ENCODE measurements around the gene ITM2B.

Gene ITM2B

GRCh38 chr13:48263196-48263595, 30.2 kb downstream of the ITM2B start:
- TF ChIP-seq CEBPB (IDR thresholded peaks at IDR 0.05) = no peak
- TF ChIP-seq USF1 (IDR thresholded peaks at IDR 0.05) = no peak
- no peak for TF ChIP-seq YY1 (IDR thresholded peaks at IDR 0.05; ENCODE audit: low read depth)
- TF ChIP-seq ZBTB7A (IDR thresholded peaks at IDR 0.05; ENCODE audit: low read depth) = no peak
- no peak for TF ChIP-seq NFIC (IDR thresholded peaks at IDR 0.05)
- TF ChIP-seq TAF1 (IDR thresholded peaks at IDR 0.05; ENCODE audit: low read depth) = no peak
- TF ChIP-seq EP300 (IDR thresholded peaks at IDR 0.05; ENCODE audit: borderline replicate concordance) = no peak
- no peak for TF ChIP-seq TCF12 (IDR thresholded peaks at IDR 0.05; ENCODE audit: low read depth)
- no peak for TF ChIP-seq REST (IDR thresholded peaks at IDR 0.05; ENCODE audit: low read depth)
- no peak for TF ChIP-seq CREB1 (IDR thresholded peaks at IDR 0.05; ENCODE audit: low read depth)

DNA sequence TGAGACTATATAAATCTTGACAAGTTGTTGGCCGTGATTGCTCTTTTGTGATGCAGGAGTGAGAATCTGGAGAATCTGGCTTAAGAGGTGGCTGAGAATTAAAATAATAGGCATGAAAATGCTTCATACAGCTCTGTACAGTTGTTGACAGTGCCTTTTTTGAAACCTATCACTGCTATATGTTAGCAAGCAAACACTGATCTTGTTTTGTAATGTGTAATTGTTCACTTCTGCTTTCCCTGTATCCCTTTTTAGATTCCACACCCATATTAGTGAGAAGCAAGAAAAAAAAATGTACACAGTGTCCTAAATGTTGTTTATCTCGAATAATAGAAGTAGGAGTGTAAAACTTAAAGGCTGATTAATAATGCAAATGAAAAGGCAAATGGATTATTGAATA, 31.1 kb downstream of the ITM2B start:
- TF ChIP-seq TAF1 (IDR thresholded peaks at IDR 0.05; ENCODE audit: low read depth) = no peak
- no peak for TF ChIP-seq NFIC (IDR thresholded peaks at IDR 0.05)
- no peak for TF ChIP-seq MAX (IDR thresholded peaks at IDR 0.05)
- no peak for TF ChIP-seq RAD21 (IDR thresholded peaks at IDR 0.05; ENCODE audit: low read depth)
- no peak for TF ChIP-seq TEAD4 (IDR thresholded peaks at IDR 0.05)

DNA sequence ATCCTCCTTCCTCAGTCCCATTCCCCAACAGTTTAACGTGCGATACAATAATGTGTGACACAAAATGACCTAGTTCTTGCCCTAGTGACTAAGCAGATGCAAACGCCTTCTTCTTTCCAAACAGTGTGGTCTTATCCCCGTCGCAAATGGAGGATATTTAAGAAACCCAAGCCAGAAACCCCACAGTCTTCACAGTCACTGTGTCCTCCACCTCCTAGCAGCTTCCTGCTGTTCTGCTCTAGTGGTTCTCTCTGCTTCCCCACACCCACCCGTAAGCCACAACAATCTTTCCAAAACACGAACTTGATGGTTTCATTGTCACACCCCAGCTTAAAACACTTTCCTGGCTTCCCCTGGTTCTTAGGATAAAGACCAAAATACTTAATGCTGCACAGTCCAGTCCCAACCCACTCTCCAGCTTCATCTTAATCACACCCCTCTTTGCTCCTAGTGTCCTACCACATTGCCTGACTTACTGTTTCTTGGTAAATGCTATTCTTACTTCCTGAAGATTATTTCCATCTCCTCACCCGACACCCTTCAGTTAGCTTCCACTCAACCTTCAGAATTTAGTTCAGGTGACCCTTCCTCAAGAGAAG, 32.3 kb downstream of the ITM2B start:
- TF ChIP-seq YY1 (IDR thresholded peaks at IDR 0.05; ENCODE audit: low read depth) = no peak
- TF ChIP-seq MAX (IDR thresholded peaks at IDR 0.05) = no peak
- TF ChIP-seq RAD21 (IDR thresholded peaks at IDR 0.05; ENCODE audit: low read depth) = no peak
- TF ChIP-seq TEAD4 (IDR thresholded peaks at IDR 0.05) = no peak
- no peak for TF ChIP-seq EGR1 (IDR thresholded peaks at IDR 0.05)
- no peak for TF ChIP-seq USF1 (IDR thresholded peaks at IDR 0.05)
- no peak for TF ChIP-seq ZBTB7A (IDR thresholded peaks at IDR 0.05; ENCODE audit: low read depth)

DNA sequence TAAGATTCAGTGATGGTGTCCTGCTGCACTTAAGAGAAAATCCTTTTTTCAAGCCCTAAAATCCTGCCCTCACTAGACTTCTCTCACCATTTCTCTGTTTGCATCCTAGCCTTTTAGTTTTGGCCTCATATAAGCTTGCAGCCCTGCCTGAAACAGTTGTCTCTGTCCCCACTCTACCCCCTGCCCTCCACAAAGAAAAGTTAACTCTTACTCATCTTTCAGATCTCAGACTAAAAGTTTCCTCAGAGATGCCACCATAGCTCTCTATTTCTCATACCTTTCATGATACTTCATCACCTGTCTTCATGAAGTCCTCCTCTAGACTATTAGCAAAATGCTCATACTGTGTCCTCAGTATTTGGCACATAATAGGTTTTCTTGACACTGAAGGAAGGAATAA, 33.1 kb downstream of the ITM2B start:
- no peak for TF ChIP-seq NFIC (IDR thresholded peaks at IDR 0.05)
- no peak for TF ChIP-seq ZBTB7A (IDR thresholded peaks at IDR 0.05; ENCODE audit: low read depth)
- TF ChIP-seq FOXM1 (IDR thresholded peaks at IDR 0.05; ENCODE audit: borderline replicate concordance, low read depth) = no peak
- no peak for TF ChIP-seq CREB1 (IDR thresholded peaks at IDR 0.05; ENCODE audit: low read depth)
- TF ChIP-seq EGR1 (IDR thresholded peaks at IDR 0.05) = no peak
- TF ChIP-seq YY1 (IDR thresholded peaks at IDR 0.05; ENCODE audit: low read depth) = no peak
- no peak for TF ChIP-seq CEBPB (IDR thresholded peaks at IDR 0.05)
- TF ChIP-seq TEAD4 (IDR thresholded peaks at IDR 0.05) = no peak
- TF ChIP-seq TCF12 (IDR thresholded peaks at IDR 0.05; ENCODE audit: low read depth) = no peak
- TF ChIP-seq RAD21 (IDR thresholded peaks at IDR 0.05; ENCODE audit: low read depth) = no peak
- TF ChIP-seq REST (IDR thresholded peaks at IDR 0.05; ENCODE audit: low read depth) = no peak
- TF ChIP-seq EP300 (IDR thresholded peaks at IDR 0.05; ENCODE audit: borderline replicate concordance) = no peak
- no peak for TF ChIP-seq MAX (IDR thresholded peaks at IDR 0.05)
- no peak for TF ChIP-seq TAF1 (IDR thresholded peaks at IDR 0.05; ENCODE audit: low read depth)
- TF ChIP-seq USF1 (IDR thresholded peaks at IDR 0.05) = no peak

DNA sequence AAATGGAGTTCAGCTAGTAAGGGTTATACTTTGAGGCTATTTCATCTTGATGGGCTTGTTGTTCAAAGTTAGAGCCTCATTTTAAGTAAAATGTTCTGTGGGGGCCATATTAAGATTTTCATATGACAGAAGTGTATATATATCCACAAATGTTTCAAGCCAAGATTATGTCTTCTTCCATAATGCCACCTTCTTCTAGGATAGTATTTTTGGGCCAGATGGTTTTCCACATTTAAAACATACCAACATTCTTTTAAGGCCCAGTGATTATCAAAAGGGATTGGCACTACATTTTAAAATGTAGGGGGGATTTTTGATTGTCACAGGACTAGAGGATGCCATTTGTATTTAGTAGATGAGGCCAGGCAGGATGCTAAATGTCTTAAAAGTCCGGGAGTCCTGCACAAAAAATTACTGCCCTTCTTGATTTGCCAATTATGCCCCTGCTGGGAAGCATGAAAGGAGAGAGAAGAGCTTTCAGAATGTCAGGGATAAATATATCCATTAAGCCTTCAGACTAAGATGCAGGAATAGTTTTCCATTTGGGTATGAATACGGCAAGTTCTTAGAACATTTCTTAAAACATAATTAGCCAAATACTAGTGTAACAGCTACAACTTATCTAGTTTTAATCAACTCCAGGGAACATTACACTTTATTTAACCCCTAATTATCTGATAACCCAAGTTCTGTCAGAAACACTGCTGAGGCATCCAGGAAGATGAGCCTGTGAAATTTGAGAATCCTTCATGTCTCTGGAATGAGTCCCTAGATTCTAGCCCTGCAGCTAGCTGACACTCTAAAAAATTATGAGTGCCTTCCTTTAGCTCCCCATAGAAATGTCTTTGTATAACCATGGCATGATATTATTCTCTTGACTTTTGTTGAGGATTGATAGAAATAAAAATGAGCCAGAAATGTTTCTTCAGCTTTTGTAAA, 34.0 kb downstream of the ITM2B start:
- TF ChIP-seq CEBPB (IDR thresholded peaks at IDR 0.05) (no peak), YY1 (IDR thresholded peaks at IDR 0.05; ENCODE audit: low read depth) (no peak), CREB1 (IDR thresholded peaks at IDR 0.05; ENCODE audit: low read depth) (no peak), EGR1 (IDR thresholded peaks at IDR 0.05) (no peak), MAX (IDR thresholded peaks at IDR 0.05) (no peak)
